ENCODE data around the gene DUSP3. TPM values are rescaled to one million over a fixed set of nuclear protein-coding genes. Genes with fewer than 3 reads are reported as not detected.

DUSP3 gene
- total and polyA plus RNA-seq, 2 donors (not counting 1 experiment from before 2014, with no cell fraction given), result 8.9 to 18.2 TPM

DNA sequence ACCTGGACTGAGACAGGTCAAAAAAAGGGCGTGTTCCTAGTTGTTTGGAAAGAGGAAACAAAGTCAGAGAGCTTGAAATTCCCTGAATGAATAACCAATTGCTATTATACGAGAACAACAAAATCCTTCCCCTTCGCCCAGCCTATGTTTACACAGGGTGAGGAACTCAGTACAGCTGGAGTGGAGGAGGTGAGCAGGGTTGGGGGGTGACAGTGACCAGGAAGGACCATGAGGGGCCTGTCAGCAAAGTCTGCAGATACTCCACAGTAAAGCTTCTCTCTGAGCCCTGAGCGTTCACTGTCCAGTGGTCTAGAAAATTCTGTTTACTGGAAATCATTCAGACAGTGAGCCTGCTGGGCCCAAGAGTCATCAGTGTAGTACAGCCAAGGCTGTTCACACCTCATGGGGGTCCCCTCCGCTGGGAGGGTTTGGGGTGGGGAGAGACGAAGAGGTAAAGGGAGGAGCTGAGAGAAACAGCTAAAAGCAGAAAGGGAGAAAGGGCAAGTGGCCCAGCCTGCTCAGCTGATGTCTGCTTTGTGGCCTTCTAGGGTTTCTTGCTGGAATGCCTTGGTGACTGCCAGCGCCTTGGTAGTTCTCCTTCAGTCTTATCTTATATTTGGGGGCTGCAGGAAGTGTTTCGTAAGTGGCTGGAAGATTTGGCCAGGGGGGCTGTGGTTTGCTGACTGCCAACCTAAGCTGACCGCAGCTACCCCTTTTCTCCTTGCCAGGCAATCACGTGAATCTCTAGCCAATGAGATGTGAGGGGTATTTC lies 5.7 kb downstream of the DUSP3 start:
- H3K4me1 Mint-ChIP-seq, result peaks cover 41% of the 10 kb centered on the region
- Histone ChIP-seq H3K36me3 (replicated peaks in 1 of 2; ENCODE audit: control extremely low read depth in 1 of 2, control insufficient read depth in 1 of 2, extremely low read depth in 1 of 2, insufficient read depth in 2 of 2, low read length in 1 of 2) (peaks cover 0 to 7% of the 10 kb centered on the region in 2 experiments), H3K79me2 (ENCODE audit: control insufficient read depth, insufficient read depth, low read length) (peaks cover 3% of the 10 kb centered on the region), H3K4me3 (ENCODE audit: control extremely low read depth in 1 of 5, extremely low read depth in 1 of 5, insufficient read depth in 1 of 5, low read depth in 2 of 5, low read length in 4 of 5) (no peak overlapping the region), H3K27ac (ENCODE audit: low read length in 2 of 2) (peak overlapping the region; percentile 18 to 39), H3K27me3 (replicated peaks in 1 of 4; ENCODE audit: control extremely low read depth in 1 of 4, control insufficient read depth in 3 of 4, insufficient read depth in 4 of 4, low read length in 3 of 4) (no peaks in the 10 kb centered on the region), H3K4me1 (ENCODE audit: control insufficient read depth in 2 of 2, insufficient read depth in 2 of 2, low read length in 2 of 2) (peaks cover 29 to 37% of the 10 kb centered on the region in 2 donors), H2AFZ (ENCODE audit: insufficient read depth, low read depth, low read length, poor library complexity, severe bottlenecking) (peak overlapping the region; percentile 3), H3K4me2 (replicated peaks; ENCODE audit: low read depth, low read length, poor library complexity, severe bottlenecking) (peak overlapping the region; percentile 44), H3K9me3 (ENCODE audit: control extremely low read depth in 1 of 3, control insufficient read depth in 2 of 3, insufficient read depth in 1 of 3, low read length in 2 of 3) (peaks cover 0 to 6% (median 0%) of the 10 kb centered on the region in 3 donors), H3K9ac (ENCODE audit: low read length) (no peak overlapping the region), H4K20me1 (ENCODE audit: control insufficient read depth, insufficient read depth, low read length, poor library complexity, severe bottlenecking) (no peaks in the 10 kb centered on the region)
- TF ChIP-seq CTCF (IDR thresholded peaks at IDR 0.05), result no peak
- no peak for TF ChIP-seq EZH2 (IDR thresholded peaks at IDR 0.05; ENCODE audit: borderline replicate concordance, insufficient read depth, low read depth, low read length, poor library complexity, severe bottlenecking)
- H3K4me3 Mint-ChIP-seq, result peak overlapping the region; percentile 45
- ChIA-PET CTCF (interaction anchor here (1.3 to 1.5 kb wide), 3 partner anchors 10 to 79 kb away, joined by 3 to 5 read pairs (median 5); partner anchors contain the start of gene SOST), POLR2A (no interaction called here)
- DNase-seq, result peak; percentile 37
- peak; percentile 28 for ATAC-seq (ENCODE audit: low read depth)
- H3K9me3 Mint-ChIP-seq (ENCODE audit: insufficient read depth), result no peaks in the 10 kb centered on the region
- H3K27ac Mint-ChIP-seq, result peak overlapping the region; percentile 76
- intact Hi-C loops (cut with micrococcal nuclease), result no loop called here
- 11% methylated on average over 5 of the region's 10 CpGs for WGBS (ENCODE audit: insufficient coverage)
- no peaks in the 10 kb centered on the region for H3K27me3 Mint-ChIP-seq

DNA sequence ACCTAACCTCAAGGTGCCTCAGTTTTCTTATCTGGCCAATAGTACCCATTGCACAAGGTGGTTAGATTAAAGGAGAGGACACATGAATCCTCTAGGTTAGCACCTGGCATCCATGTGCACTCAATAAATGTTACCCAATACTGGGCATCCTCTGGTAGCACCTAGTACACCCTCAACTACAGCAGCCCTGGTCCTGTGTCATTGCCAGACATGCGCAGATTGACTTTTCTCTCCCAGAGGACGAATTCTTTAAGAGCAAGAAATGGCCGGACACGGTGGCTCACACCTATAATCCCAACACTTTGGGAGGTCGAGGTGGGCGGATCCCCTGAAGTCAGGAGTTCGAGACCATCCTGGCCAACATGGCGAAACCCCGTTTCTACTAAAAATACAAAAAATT lies 7.3 kb downstream of the DUSP3 start:
- H3K4me1 Mint-ChIP-seq, result peaks cover 39% of the 10 kb centered on the region
- peaks cover 31 to 33% of the 10 kb centered on the region in 2 donors for H3K4me1 ChIP-seq (ENCODE audit: control insufficient read depth in 2 of 2, insufficient read depth in 2 of 2, low read length in 2 of 2)
- H3K4me3 Mint-ChIP-seq, result no peak overlapping the region
- H3K27ac Mint-ChIP-seq, result no peak overlapping the region
- no peak overlapping the region for H3K9ac ChIP-seq (ENCODE audit: low read length)
- ChIA-PET CTCF (interaction anchor here (0.6 kb wide), 1 partner anchor 1310 kb away, joined by 3 read pairs; no protein-coding TSS in a partner anchor), POLR2A (no interaction called here)
- TF ChIP-seq CTCF (IDR thresholded peaks at IDR 0.05) (no peak), EZH2 (IDR thresholded peaks at IDR 0.05; ENCODE audit: borderline replicate concordance, insufficient read depth, low read depth, low read length, poor library complexity, severe bottlenecking) (no peak)
- no peak overlapping the region for H3K4me3 ChIP-seq (ENCODE audit: control extremely low read depth in 1 of 5, extremely low read depth in 1 of 5, insufficient read depth in 1 of 5, low read depth in 2 of 5, low read length in 4 of 5)
- no peak overlapping the region for H2AFZ ChIP-seq (ENCODE audit: insufficient read depth, low read depth, low read length, poor library complexity, severe bottlenecking)
- whole genome bisulfite sequencing (ENCODE audit: insufficient coverage), result 100% methylated on average over 4 of the region's 9 CpGs
- no peaks in the 10 kb centered on the region for H3K27me3 Mint-ChIP-seq
- no peak overlapping the region for H3K27ac ChIP-seq (ENCODE audit: low read length in 2 of 2)
- no peak for DNase-seq
- no peak for ATAC-seq (ENCODE audit: low read depth)
- no peaks in the 10 kb centered on the region for H4K20me1 ChIP-seq (ENCODE audit: control insufficient read depth, insufficient read depth, low read length, poor library complexity, severe bottlenecking)
- H3K36me3 ChIP-seq (replicated peaks in 1 of 2; ENCODE audit: control extremely low read depth in 1 of 2, control insufficient read depth in 1 of 2, extremely low read depth in 1 of 2, insufficient read depth in 2 of 2, low read length in 1 of 2), result peaks cover 0 to 7% of the 10 kb centered on the region in 2 experiments
- no peaks in the 10 kb centered on the region for H3K27me3 ChIP-seq (replicated peaks in 1 of 4; ENCODE audit: control extremely low read depth in 1 of 4, control insufficient read depth in 3 of 4, insufficient read depth in 4 of 4, low read length in 3 of 4)
- no peaks in the 10 kb centered on the region for H3K79me2 ChIP-seq (ENCODE audit: control insufficient read depth, insufficient read depth, low read length)
- no peaks in the 10 kb centered on the region for H3K9me3 Mint-ChIP-seq (ENCODE audit: insufficient read depth)
- H3K4me2 ChIP-seq (replicated peaks; ENCODE audit: low read depth, low read length, poor library complexity, severe bottlenecking), result no peak overlapping the region
- peaks cover 0 to 6% (median 0%) of the 10 kb centered on the region in 3 donors for H3K9me3 ChIP-seq (ENCODE audit: control extremely low read depth in 1 of 3, control insufficient read depth in 2 of 3, insufficient read depth in 1 of 3, low read length in 2 of 3)
- intact Hi-C loops (cut with micrococcal nuclease), result no loop called here
